Stimulated activated CD8-positive, alpha-beta memory T cell treated with anti-CD3 and anti-CD28 coated beads, Interleukin-4, amount 100 ng/mL, for 48 hours (primary cell): ENCODE results near the gene ECM2.

ENCODE experiments used
- DNase-seq: peaks from one replicate; pipeline ENCODE4 v3.0.0-alpha.2; 2020

Gene ECM2

GRCh38 chr9:92527291-92527828, 8.4 kb downstream of the ECM2 start:
- no peak for DNase-seq

- no peak for DNase-seq
Observed at GRCh38 chr9:92525306-92525705, 10.5 kb downstream of the ECM2 start.

GRCh38 chr9:92524881-92525280, 10.9 kb downstream of the ECM2 start:
- DNase-seq = no peak

- DNase-seq = no peak
Observed at GRCh38 chr9:92522983-92523970, 12.5 kb downstream of the ECM2 start.

GRCh38 chr9:92520837-92521236, 15.0 kb downstream of the ECM2 start:
- DNase-seq = no peak

GRCh38 chr9:92518199-92518598, 17.6 kb downstream of the ECM2 start:
- DNase-seq = no peak

GRCh38 chr9:92517046-92517445, 18.7 kb downstream of the ECM2 start:
- DNase-seq = no peak

GRCh38 chr9:92516521-92516920, 19.3 kb downstream of the ECM2 start:
- no peak for DNase-seq

- DNase-seq = no peak
Observed at GRCh38 chr9:92514635-92515034, 21.2 kb downstream of the ECM2 start.

- no peak for DNase-seq
Observed at GRCh38 chr9:92513349-92513748, 22.4 kb downstream of the ECM2 start.

- no peak for DNase-seq
Observed at GRCh38 chr9:92512622-92513021, 23.2 kb downstream of the ECM2 start.

- no peak for DNase-seq
Observed at GRCh38 chr9:92510747-92511146, 25.0 kb downstream of the ECM2 start.

GRCh38 chr9:92509050-92509449, 26.7 kb downstream of the ECM2 start:
- DNase-seq = no peak

- DNase-seq = no peak
Observed at GRCh38 chr9:92508018-92508820, 27.6 kb downstream of the ECM2 start.

- no peak for DNase-seq
Observed at GRCh38 chr9:92507496-92507895, 28.3 kb downstream of the ECM2 start.

- DNase-seq = no peak
Observed at GRCh38 chr9:92507005-92507404, 28.8 kb downstream of the ECM2 start.

GRCh38 chr9:92506184-92506857, 29.5 kb downstream of the ECM2 start:
- DNase-seq = no peak

- no peak for DNase-seq
Observed at GRCh38 chr9:92504881-92505280, 30.9 kb downstream of the ECM2 start.

GRCh38 chr9:92503156-92503555, 32.6 kb downstream of the ECM2 start:
- no peak for DNase-seq

GRCh38 chr9:92501671-92502393, 34.0 kb downstream of the ECM2 start:
- DNase-seq = no peak

GRCh38 chr9:92500725-92501124, 35.1 kb downstream of the ECM2 start:
- no peak for DNase-seq

GRCh38 chr9:92499701-92500100, 36.1 kb downstream of the ECM2 start:
- no peak for DNase-seq
